Activated CD8-positive, alpha-beta memory T cell treated with anti-CD3 and anti-CD28 coated beads for 1 hour (primary cell): ENCODE results near the gene WNT10A.

Experiments
- DNase-seq, 2 donors: peaks; one replicate each; pipeline ENCODE4 v3.0.0-alpha.2; 2020; ENCODE audit warnings: low read depth in 1 of 2; ENCODE audit errors: extremely low read depth in 1 of 2

The WNT10A gene

GRCh38 chr2:218857371-218858137, 23.1 kb upstream of the WNT10A start:
- DNase-seq = no peak

GRCh38 chr2:218858138-218858445, 22.6 kb upstream of the WNT10A start:
- no peak for DNase-seq

GRCh38 chr2:218858671-218859555, 21.7 kb upstream of the WNT10A start:
- DNase-seq = no peak

GRCh38 chr2:218859556-218859987, 21.1 kb upstream of the WNT10A start, which contains the start of gene WNT6:
Gene WNT6, plus strand, starts transcription at chr2:218859805. Its CDS starts 233 bp downstream, at chr2:218860038.
- DNase-seq = no peak

DNA sequence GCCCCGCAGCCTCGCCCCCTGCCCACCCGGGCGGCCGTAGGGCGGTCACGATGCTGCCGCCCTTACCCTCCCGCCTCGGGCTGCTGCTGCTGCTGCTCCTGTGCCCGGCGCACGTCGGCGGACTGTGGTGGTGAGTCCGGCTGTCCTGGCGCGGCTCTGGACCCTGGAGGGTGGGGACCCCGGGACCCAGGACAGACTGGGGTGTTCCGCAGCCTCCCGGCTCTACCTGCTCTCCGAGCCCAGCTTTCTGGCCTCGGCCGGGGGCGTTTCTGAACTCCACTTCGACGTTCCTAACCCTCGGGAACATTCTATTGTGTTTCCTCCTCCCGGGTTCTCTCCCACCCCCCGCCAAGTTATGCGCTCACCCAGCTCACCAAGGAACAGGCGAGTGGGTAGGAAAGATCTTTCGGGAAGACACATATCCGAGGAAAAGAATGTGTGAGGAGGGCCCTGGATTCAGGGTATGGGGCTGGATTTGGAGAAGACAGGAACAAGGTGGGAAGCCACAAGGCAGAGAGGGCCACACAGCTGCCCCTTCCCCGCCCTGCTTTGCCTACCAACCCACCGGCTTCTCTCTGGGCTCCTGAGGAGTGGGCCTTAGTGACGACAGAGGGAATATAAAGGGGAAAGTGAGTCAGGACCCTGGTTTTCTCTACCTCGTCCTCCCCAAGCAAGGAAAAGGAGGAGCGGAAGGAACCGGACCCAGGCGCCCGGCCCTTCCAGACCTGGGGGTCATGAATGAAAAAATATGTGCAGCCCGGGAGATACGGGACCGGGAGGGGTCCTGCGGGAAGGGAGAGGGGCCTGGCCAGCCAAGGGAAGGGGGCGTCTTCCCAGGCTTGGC, 20.4 kb upstream of the WNT10A start:
- no peak for DNase-seq

DNA sequence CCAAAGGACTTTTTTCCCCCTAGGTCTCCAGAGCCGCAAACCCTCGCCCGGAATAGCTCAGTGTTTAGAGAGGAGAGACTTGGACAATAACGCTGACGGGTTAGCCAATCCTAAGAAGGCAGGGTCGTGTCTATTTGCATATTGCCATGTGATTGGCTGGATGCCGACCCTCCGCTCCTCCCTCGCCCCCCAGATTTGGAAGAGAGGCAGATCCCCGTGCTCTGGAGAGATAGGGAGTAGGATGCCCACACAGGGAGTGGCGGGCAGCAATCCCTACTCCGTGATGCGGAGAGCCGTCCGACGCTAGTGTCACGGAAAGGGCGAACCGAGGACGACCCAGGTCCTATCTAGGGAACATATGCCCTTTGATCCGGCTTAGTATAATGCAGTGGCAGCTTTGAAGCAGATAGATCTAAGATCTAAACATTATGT, 19.7 kb upstream of the WNT10A start:
- DNase-seq = no peak

DNA sequence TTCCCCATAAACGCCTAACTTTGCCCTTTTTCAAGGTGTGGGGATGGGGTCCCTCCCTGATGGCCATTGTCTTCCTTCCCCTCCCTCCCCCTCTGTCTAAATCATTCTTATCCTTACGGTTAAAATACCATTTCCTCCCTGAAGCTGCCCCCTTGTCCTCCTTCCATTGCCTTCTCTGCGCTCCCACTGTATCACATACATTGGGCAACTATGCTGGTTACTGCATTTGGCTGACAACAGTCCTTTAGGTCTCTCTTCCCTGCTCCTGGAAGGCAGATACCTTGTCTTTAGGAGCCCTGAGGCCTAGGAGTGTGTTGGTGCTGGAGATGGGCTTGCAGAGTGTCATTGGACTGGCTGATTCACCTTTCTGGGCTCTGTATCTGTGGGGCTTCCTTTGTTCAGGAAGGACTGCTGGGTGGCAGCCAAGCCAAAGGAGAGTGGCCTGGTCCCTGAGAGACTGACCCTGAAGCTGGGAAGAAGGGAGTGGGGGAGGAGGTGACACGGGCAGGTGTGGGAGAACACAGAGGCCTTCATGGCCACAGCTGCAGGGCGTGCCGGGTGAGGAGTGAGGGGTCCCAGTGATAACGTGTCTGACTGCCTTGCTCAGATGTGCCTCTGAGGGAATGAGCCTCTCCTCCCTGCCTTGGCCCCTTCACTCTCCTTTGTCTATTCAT, 18.9 kb upstream of the WNT10A start:
- DNase-seq = no peak

GRCh38 chr2:218863021-218863520, 17.6 kb upstream of the WNT10A start:
- no peak for DNase-seq

DNA sequence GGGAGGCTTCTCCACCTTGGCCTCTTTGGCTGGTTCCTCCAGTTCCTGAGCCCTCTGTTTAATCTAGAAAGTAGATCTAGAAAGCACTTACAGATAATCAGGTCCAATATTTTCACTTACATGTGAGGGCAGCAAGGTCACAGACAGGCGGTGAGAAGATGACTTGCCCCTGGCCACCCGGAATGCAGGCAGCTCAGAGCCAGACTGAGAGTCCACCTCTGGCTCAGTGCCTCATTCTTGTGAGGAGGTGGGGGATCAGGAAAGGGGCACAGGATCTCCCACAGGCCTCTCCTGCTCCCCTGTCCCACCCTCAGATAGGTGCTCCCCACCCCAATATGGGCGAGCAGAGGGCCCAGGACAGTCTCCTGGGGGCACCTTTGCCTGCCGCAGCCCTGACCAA, 15.3 kb upstream of the WNT10A start:
- DNase-seq = no peak

DNA sequence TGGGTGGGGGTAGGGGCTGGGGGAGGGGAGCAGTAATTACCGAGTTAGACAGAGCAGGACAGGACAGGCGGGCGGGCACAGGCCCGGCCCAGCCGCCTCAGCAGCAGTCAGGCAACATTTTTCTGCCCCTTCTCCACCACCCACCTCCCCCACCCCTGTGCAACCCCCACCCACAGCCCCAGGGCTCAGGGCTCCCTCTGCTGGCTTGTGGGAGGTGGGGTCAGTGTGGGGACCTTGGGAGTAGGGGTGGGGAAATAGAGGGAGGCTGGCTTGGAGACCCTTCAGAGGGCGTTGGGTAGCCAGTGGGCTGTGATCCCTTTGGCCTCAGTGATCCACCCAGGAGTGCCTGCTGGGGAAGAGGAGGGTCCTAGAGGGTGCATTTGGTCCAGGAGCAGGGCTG, 14.7 kb upstream of the WNT10A start:
- DNase-seq = no peak

- DNase-seq = no peak
Measured at GRCh38 chr2:218867900-218868299, 12.8 kb upstream of the WNT10A start.

DNA sequence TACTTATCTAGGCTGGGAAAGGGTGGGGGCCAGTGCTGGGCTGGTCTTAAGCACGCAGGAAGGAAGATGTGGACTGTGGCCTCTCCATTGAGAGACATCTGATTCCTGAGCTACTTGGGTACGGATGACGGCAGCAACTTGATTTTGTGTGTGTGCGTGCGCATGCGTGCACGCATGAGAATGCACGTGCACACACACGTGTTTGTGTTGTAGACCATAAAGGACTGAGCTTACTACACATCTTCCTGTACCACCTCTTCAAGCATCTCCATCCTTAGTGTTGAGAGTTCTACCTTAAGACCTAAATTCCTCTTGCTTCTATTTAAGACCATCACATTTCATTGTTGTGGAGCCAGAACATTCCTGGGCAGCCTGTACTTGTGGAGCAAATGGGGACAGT, 11.6 kb upstream of the WNT10A start:
- DNase-seq = no peak

DNA sequence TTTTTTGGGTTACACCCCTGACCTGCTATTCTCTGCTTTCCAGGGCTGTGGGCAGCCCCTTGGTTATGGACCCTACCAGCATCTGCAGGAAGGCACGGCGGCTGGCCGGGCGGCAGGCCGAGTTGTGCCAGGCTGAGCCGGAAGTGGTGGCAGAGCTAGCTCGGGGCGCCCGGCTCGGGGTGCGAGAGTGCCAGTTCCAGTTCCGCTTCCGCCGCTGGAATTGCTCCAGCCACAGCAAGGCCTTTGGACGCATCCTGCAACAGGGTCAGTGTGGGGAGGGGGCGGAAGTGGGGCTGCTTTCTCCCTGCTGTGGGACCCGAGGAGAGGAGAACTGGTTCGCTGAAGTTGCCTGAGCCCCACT, 9.7 kb upstream of the WNT10A start:
- no peak for DNase-seq

GRCh38 chr2:218871345-218872302, 9.0 kb upstream of the WNT10A start:
- no peak for DNase-seq

DNA sequence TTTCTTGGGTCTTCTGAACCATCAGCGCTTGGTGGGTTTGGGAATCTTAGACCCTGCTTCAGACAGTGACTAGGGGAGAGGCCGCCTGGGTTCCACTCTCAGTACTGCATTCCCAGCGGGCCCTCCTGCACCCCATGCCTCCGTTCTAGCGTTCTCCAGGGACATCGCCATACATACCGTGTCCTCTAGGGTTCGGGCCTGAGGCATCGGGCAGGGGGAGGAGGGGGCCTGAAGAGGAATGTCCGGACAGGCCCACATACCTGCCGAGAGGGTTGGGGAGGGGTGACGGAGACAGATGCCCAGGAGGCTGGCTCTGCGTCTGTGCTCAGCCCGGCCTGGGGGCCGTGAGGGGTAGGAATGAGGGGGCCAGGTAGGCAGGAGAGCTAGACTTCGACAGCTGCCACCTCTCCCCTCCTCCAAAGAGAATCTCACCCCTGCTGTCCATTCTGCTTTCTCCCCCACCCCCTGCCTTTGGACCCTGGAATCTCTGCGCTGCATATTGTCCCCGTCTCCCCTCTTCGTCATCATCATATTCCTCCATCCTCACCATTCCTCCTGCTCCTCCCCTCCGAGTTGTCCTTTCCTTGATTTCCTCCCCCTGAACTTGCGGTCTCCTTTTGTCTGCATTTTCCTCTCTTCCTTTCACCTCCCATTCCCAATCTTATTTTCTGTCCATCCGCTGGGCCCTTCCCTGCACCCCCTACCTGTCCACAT, 7.8 kb upstream of the WNT10A start:
- no peak for DNase-seq

- DNase-seq = no peak
Measured at GRCh38 chr2:218873359-218874194, 7.1 kb upstream of the WNT10A start.

DNA sequence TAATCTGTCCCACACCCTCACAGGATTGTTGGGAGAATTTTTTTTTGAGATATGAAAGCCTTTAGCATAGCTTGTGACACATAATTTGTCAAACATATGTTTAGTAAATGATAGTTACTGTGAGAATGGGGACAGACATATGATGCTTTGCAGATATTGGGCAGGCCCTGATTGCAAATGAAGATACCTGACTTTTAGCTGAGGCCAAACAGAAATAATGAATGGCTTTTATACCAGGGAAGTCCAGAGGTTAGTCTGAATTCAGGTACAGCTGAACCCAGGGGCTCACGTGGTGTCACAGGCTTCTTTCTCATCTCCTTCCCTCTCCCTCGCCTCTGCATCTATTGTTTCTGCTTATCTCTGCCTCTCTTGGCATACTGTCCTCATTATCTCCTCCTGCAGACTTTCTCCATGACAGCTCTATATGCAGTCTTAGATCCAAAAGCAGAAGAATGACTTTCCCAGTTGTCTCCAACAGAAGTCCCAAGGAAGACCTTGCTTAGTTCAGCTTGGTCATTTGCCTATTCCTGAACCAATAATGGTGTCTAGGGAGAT, 4.9 kb upstream of the WNT10A start:
- no peak for DNase-seq
